Left lung (tissue), 10 donors: ENCODE results near the gene FOXC2. TPM values are rescaled to one million over a fixed set of nuclear protein-coding genes. Genes with fewer than 3 reads are reported as not detected.

Experiments
- ATAC-seq: fragments of 200-7000 bp; cut with Tn5 transposase; one replicate; pipeline ENCODE4 v1.9.1; 2020; ENCODE audit warnings: moderate library complexity
- DNase-seq, 4 donors: peaks; one replicate each; pipeline ENCODE4 v3.0.0-alpha.2; 2013 to 2020
- H3K27ac ChIP-seq, 2 donors: fragments of 200-600 bp; sonication (generic) in 1 of 2; one replicate each; pipeline versions ENCODE4 v1.5.0 to v1.8.0; 2020 to 2021
- H3K27me3 ChIP-seq, 2 donors: fragments of 200-600 bp; sonication (generic) in 1 of 2; one replicate each; pipeline versions ENCODE4 v1.5.0 to v1.8.0; 2020 to 2021
- H3K36me3 ChIP-seq, 2 donors: fragments of 200-600 bp; sonication (generic) in 1 of 2; one replicate each; pipeline versions ENCODE4 v1.5.0 to v1.8.0; 2020 to 2021
- H3K4me1 ChIP-seq, 2 donors: fragments of 200-600 bp; one replicate each; pipeline ENCODE4 v1.8.0; 2021
- H3K4me3 ChIP-seq, 2 donors: fragments of 200-600 bp; sonication (generic) in 1 of 2; one replicate each; pipeline versions ENCODE4 v1.5.0 to v1.8.0; 2020 to 2021; ENCODE audit warnings: mild to moderate bottlenecking in 1 of 2
- H3K9me3 ChIP-seq, 2 donors: fragments of 200-600 bp; sonication (generic) in 1 of 2; one replicate each; pipeline versions ENCODE4 v1.5.0 to v1.8.0; 2020 to 2021
- CTCF ChIP-seq, 2 donors: fragments of 200-600 bp; sonication (generic) in 1 of 2; IDR thresholded peaks; one replicate each; pipeline versions ENCODE4 v1.5.0 to v1.8.0; 2021; ENCODE audit warnings: antibody characterized with exemption in 2 of 2
- intact Hi-C, 2 donors: fragments of 100-400 bp; cut with DNase I; formaldehyde crosslinking; loops; one replicate each; pipeline versions ENCODE4 v1.11.2 to v1.14.2; 2022
- polyA plus RNA-seq, 6 donors: library from polyadenylated mRNA; unstranded; fragments of 120-200 nt; gene quantifications; one replicate each; pipeline ENCODE4 v1.2.1, GENCODE V29; 2013; ENCODE audit not compliant: insufficient read length in 6 of 6
- total RNA-seq, 2 donors: library from RNA; stranded (reverse); fragmentation: NEBNext Ultra II Directional; extraction: Animal tissue kit (Norgen Biotek cat#: 25700); gene quantifications; one replicate each; pipeline ENCODE4 v1.2.1, GENCODE V29; 2021
- donor health status: DM: no; HTN: yes; CAD: no.
- donor health status: DM: no; HTN: no; CAD: no.

FOXC2 gene
- total and polyA plus RNA-seq, 8 donors: 0.41 to 2.0 (median 0.93) TPM

GRCh38 chr16:86597880-86598606 lies 31.4 kb downstream of the FOXC2 start:
- H3K27ac ChIP-seq: no peak overlapping the region
- H3K27me3 ChIP-seq: peaks cover 9 to 78% of the 10 kb centered on the region in 2 donors
- intact Hi-C loops: no loop called here
- no peaks in the 10 kb centered on the region for H3K9me3 ChIP-seq
- no peak for DNase-seq
- no peak for ATAC-seq
- no peak for TF ChIP-seq CTCF (IDR thresholded peaks at IDR 0.05)
- H3K4me1 ChIP-seq: no peaks in the 10 kb centered on the region
- H3K4me3 ChIP-seq: no peak overlapping the region
- H3K36me3 ChIP-seq: no peaks in the 10 kb centered on the region

DNA sequence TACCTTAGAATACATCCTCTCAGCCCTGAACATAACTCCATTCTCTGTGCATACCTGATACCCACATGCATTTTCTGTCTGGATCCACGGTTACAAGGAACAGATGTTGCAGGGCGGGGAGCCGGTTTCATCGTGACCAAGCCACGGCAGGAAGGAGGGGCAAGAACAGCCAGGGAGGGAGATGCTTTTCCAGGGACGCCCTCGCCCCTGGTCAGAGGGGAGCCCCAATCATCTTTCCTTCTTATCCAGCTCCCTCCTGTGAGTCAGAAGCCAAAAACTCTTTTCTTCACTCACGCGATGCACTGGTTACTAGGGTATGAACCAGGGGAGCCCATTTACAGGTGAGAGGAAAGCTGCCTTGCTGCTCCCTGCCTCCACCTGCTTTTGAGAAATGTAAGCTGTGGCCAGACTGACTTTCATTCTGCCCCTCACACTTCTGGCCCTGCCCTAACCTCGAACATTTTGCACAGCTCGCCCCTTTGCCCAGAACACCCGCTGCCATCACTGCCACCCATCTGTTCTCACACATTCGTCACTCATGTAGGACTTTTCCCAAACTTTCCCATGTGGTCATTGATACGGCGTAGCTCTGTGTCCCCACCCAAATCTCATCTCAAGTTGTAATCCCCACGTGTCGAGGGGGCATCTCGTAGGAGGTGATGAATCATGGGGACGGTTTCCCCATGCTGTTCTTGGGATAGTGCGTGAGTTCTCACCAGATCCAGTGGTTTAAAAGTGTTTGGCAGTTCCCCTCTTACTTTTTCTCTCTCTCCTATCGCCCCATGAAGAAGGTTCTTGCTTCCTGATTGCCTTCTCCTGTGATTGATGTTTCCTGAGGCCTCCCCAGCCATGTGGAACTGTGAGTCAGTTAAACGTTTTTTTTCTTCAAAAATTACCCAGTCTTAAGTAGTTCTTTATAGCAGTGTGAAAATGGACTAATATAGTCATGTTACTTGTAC lies 32.3 kb downstream of the FOXC2 start:
- DNase-seq (no peak), ATAC-seq (no peak)
- Histone ChIP-seq H3K9me3 (no peaks in the 10 kb centered on the region), H3K4me3 (no peak overlapping the region), H3K27me3 (peaks cover under 1 to 70% of the 10 kb centered on the region in 2 donors), H3K36me3 (no peaks in the 10 kb centered on the region), H3K4me1 (no peaks in the 10 kb centered on the region), H3K27ac (no peak overlapping the region)
- intact Hi-C loops: no loop called here
- no peak for TF ChIP-seq CTCF (IDR thresholded peaks at IDR 0.05)

DNA sequence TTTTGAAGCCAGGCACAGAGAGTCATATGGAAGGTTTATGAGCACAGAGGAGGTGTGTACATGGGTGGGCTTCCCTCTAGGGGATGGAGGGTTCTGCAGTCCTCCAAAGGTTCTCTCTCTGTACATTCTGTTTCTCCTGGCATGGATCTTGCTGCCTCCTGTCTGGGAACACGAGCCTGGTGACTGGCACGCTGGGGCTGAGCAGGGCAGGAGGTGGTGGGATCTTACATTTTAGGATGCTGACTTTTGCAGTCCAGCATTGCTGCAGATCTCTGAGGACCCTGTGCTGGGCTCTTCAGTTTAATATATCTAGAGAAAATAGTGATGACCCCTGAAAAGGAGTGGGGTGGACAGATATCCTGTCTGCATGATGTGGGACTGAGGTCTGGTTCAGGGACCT lies 34.7 kb downstream of the FOXC2 start:
- intact Hi-C loops: no loop called here
- H3K36me3 ChIP-seq: no peaks in the 10 kb centered on the region
- no peak for TF ChIP-seq CTCF (IDR thresholded peaks at IDR 0.05)
- no peaks in the 10 kb centered on the region for H3K9me3 ChIP-seq
- H3K4me3 ChIP-seq: no peak overlapping the region
- H3K27me3 ChIP-seq: peaks cover 0 to 61% of the 10 kb centered on the region in 2 donors
- H3K27ac ChIP-seq: no peak overlapping the region
- H3K4me1 ChIP-seq: no peaks in the 10 kb centered on the region
- ATAC-seq (no peak), DNase-seq (no peak)

DNA sequence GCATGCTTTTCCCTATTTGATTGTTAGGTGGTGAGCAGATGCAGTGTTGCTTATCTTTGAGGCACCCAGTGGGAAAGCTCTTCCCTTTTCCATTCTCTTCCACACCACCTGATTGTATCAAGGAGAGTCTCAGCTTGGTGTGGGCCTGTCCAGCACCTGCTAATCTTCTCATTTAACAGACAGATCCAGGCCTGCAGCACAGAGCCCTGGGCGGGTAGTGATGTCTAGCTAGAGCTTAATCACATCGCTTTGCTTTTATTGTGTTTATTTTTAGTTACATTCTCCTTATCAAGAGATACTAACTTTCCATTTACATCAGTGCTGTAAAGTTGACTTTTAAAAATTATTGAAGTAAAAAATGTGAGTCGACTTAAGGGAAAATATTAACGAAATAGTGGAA lies 35.9 kb downstream of the FOXC2 start:
- Histone ChIP-seq H3K9me3 (no peaks in the 10 kb centered on the region), H3K27ac (no peak overlapping the region), H3K4me1 (no peaks in the 10 kb centered on the region), H3K36me3 (no peaks in the 10 kb centered on the region), H3K27me3 (peaks cover 0 to 49% of the 10 kb centered on the region in 2 donors), H3K4me3 (no peak overlapping the region)
- ATAC-seq (no peak), DNase-seq (no peak)
- TF ChIP-seq CTCF (IDR thresholded peaks at IDR 0.05): no peak
- intact Hi-C loops: no loop called here
